ENCODE data around the gene CPT1B.

GRCh38 chr22:50569041-50569459 is 9.2 kb downstream of the CPT1B start:
- TF ChIP-seq CTCF (IDR thresholded peaks at IDR 0.05) = no peak
- TF ChIP-seq POLR2A (IDR thresholded peaks at IDR 0.05) = no peak

Measured in right lobe of liver (tissue), 4 donors.